Activated CD8-positive, alpha-beta memory T cell treated with anti-CD3 and anti-CD28 coated beads, Interleukin-2, amount 50 U/mL, for 48 hours (primary cell): Measurements from ENCODE around the gene BACH2.
"Not testable (repeated sequence)": the region's sequence is repeated elsewhere in the genome, so short reads cannot be mapped to it uniquely, and the experiment has no call there.

Experiments
- DNase-seq: peaks from one replicate; pipeline ENCODE4 v3.0.0-alpha.2; 2020

BACH2 gene

GRCh38 chr6:90149280-90149679 lies 147.4 kb downstream of the BACH2 start:
- no peak for DNase-seq

DNA sequence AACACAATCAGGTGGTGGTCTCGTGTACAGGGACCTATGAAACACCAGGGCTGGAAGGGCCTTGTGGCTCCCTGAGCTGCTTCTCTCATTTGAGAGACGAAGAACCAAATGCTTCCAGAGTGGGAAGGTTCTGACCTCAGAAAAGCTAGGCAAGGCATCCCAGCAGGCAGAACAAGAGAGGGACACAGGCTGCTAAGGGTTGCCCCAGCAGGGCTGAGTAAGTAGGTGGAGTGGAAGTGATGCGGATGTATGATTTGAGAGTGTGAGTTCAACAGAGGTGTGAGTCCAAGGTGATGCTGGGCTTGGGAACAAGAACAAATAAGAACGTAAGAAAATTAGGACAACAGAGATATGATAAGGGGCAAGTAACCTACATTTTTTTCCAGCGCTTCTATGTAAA lies 147.8 kb downstream of the BACH2 start:
- DNase-seq = no peak

- no peak for DNase-seq
These were observed 149.6 kb downstream of the BACH2 start for GRCh38 chr6:90146921-90147649.

- no peak for DNase-seq
These were observed 150.6 kb downstream of the BACH2 start for GRCh38 chr6:90146024-90146423.

- no peak for DNase-seq
These were observed 151.6 kb downstream of the BACH2 start for GRCh38 chr6:90144928-90145555.

DNA sequence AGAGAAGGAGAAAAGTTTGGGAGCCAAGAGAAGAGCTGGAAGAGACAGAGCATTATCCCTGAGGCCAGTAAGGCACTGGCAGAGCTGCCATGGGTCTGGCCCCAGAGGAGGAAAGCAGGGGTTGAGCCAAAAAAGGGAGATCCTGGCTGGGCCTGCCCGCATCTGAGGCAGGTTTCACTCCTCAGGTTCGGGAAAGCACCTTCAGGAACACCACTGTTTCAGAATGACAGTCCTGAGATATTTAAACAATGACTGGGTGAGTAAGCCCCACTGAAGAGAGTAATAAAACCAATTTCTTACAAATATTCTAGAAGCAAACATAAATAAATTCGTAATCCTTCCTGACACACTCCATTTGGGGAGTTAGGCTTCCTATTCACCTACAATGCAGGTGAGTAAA lies 152.2 kb downstream of the BACH2 start:
- peak; percentile 71 for DNase-seq

DNA sequence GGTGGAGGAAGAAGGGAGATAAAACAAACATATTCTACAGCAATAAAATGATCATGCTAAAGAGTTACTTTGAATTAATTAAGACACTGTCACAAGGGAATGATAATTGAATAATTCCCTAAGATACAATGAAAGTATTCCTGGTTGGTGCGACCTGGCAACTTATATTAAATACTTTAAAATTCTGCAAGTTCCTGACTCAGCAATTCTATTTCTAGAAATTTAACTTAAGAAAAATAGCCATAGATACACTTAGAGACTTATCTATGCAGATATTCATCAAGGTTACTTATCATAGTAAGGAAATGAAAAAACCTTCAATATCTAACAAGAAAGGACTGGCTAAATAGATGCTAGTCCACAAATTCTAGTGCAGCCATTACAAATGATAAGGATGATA lies 156.0 kb downstream of the BACH2 start:
- no peak for DNase-seq

- no peak for DNase-seq
These were observed 157.3 kb downstream of the BACH2 start for GRCh38 chr6:90139272-90139817.

DNA sequence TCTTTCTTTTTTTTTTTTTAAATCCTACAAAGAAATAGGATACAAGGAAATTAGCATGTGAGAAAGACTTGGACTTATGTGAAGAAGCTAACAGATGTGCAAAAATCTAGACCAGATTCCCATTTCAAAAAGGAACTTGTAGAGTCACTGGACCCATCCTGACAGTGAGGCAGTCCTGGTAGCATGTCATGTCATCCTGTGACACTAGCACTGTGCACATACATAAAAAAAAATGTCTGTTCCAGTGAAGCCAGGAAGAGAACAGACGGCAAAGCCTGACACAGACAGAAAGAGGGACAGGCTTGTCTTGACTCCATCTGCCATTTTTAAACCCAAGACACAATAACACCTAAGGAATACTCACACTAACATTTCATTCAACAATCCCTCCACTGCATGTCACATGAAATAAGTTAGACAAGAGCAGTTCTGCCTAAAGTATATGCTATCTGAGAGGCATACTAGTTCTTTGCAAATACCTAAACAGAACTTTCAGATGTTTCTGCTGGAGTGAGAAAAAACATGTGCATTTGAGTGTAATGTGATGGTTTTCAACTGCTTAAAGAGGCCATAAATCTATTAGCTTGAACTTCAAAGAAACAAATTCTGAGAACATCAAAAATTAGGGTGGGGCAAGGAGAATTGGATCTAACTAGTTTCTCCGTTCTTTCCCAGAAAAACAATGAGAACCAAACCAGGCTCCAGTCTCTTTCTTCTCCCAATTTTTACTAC lies 159.6 kb downstream of the BACH2 start:
- DNase-seq = no peak

DNA sequence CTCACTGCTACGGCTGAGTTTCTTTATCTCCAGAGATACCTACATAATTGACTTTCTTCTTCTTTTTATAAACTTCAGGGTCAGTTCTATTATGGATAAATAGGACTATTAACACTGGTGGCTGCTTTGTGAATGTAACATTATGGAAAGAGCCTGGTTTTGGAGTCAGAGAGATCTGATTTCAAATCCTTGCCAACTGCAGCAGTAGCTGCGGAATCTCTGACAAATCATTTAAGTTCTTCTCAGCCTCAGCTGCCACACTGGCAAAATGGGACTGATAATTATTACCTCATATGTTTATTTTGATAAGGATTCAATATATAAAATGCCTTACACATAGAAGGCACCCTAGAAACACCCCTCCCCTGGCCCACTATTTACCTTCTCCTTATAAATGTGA lies 160.5 kb downstream of the BACH2 start:
- DNase-seq = no peak

DNA sequence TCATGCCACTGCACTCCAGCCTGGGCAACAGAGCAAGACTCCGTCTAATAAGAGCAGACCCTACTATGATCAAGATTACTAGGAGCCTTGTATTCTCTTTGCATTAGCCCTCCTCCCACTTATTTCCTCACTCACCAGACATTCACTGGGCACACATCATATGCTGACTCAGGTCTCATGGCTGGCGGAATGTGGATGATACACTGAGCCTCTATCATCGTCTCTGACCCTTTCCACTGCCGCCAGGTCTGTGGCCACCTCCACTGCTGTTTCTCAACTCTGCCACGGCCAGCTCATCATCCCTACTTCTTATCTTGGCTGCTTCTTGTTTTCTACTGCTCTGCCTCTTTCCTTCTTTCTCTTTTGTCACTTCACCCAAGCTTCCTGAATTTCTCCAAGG lies 161.0 kb downstream of the BACH2 start:
- DNase-seq = no peak

DNA sequence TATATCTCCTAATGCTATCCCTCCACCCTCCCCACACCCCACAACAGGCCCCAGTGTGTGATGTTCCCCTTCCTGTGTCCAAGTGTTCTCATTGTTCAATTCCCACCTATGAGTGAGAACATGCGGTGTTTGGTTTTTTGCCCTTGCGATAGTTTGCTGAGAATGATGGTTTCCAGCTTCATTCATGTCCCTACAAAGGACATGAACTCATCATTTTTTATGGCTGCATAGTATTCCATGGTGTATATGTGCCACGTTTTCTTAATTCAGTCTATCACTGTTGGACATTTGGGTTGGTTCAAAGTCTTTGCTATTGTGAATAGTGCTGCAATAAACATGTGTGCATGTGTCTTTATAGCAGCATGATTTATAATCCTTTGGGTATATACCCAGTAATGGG lies 163.0 kb downstream of the BACH2 start:
- not testable (repeated sequence) for DNase-seq

DNA sequence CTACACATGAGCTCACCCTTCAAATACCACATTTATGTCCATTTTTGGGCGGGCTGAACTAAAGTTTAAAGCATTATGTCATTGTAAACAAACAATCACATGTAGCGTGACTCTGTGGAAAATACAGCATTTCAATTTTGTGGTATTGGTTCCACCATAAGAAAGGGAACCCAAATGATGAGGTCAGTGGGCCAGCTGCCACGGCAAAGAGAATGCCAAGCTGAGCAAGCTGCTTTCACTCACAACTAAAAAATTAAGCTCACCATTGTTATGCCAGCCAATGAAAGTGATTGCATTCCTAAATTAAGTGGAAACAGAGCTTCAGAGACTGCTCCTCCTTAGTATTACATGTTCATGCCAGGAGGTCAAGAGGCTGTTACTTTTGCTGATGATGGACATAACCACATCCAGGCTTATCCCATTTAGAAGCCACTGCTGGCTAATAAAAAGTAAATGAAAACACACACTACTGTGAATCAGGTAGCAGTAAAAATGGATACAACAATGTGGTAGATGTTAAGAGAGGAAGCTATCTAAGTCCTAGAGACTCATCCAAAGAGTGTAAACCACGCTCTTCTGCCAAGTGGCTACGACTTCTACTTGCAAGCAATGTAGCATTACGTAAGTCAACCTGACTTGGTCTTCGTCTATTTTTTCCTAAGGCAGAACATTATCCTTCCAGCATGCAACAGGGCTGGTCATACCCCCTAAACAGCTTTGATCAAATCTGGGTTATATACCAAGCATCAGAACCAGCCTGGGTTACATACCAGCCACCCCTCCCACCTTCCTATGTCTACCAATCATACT lies 164.8 kb downstream of the BACH2 start:
- DNase-seq = no peak

DNA sequence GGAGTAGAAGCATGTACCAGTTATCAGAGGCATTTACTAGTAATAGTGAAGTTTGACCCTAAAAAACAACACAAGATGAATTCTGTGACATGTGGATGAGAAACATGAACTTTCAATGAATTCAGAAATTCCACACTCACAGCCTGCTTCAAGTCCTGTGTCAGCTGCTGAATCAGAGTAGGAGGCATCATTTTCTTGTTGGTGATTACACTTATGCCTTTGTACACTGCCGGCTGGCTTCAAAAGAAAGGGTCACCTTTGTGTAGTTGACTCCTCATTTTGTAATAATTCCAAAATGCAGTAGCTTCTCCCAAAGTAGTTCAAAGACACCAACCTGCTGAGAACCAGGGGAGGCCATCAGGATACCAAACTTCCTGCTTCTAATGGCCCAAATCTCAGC lies 165.5 kb downstream of the BACH2 start:
- DNase-seq = no peak

DNA sequence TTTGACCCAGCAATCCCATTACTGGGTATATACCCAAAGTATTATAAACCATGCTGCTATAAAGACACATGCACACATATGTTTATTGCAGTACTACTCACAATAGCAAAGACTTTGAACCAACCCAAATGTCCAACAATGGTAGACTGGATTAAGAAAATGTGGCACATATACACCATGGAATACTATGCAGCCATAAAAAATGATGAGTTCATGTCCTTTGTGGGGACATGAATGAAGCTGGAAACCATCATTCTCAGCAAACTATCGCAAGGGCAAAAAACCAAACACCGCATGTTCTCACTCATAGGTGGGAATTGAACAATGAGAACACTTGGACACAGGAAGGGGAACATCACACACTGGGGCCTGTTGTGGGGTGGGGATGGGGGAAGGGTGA lies 168.0 kb downstream of the BACH2 start:
- DNase-seq = not testable (repeated sequence)

DNA sequence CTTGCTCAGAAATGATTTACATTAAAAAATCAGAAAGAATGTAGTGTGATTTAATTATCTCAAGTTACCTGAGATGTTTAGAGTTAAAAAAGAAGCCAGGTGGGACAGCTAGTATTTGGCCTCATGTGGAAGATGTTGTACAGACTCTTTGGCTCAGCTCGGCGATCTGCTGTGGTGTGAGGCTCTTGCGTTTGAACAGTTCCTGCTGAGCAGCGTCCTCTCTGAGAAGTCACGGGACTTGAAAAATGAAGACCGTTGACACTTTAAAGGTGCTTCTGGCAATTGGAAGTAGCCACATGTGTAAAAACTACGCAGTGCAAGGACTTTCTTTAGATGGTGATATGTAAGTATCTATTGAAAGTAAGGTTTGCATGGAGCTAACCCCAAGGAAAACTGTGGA lies 169.0 kb downstream of the BACH2 start:
- DNase-seq = no peak

DNA sequence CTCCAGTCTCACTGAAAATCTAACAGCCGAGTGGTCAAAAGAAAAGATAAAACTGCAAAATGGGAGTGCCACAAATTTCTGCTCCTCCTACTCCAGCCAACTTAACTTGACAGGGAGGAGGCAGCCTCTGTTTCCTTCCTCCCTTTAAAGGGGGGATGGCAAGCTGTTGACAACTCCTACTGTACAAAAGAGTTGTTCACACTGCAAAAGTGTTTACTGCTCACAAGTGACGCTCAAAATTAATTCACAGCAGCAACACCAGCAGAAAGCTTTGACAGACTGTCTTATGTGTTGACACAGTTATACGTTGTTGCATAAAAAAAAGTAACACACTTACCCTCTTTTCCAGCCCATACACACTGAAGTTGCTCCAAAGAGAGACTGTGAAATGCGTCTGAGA lies 169.8 kb downstream of the BACH2 start:
- no peak for DNase-seq

GRCh38 chr6:90126181-90126580 lies 170.5 kb downstream of the BACH2 start:
- DNase-seq = no peak

DNA sequence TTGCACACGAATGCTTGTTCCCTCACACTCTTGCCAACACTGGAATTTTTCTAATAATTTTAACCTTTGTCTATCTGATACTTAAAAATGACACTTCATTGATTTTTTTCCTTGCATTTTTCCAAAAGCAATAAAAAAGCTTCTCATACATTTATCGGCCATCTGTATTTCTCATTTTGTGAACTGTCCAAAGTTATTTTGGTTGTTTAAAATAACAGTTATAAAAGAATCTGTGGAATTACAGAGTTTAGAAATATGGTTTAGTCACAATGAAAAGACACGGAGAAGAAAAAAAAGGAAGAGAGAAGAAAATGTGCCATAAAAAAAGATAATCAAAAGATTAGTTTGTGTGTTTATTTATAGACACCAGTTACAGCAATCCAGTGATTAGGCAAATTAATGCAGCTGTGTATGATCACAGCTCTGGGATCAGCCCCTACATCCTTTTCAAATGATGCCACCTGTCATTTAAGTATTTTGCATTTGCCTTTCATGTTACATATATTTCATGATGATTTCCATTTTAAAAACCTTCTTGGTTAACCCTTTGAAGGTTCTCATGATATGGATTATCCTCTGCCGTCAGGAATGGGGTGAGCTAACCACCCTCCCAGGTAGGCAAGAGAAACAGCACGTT lies 171.7 kb downstream of the BACH2 start:
- DNase-seq = no peak

DNA sequence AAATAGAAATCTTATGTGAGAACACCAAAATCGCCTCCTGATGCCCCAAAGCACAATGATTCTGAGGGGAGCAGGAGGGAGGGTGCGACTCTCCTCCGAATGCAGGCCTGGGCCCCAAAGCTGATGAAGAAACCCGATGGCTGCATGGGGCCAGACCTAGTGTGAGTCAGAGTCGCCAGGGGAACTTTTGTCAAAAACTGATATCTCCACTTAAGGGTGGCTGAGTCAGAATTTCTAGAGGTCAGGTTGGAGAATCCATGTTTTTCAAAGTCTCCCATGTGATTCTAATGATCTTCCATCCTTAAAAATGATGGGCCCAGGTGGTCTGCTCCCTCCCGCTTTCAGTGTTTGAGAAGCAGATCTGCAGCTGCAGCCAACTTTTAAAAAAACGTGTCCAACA lies 172.8 kb downstream of the BACH2 start:
- DNase-seq = no peak

- DNase-seq = no peak
These were observed 174.7 kb downstream of the BACH2 start for GRCh38 chr6:90121982-90122381.

DNA sequence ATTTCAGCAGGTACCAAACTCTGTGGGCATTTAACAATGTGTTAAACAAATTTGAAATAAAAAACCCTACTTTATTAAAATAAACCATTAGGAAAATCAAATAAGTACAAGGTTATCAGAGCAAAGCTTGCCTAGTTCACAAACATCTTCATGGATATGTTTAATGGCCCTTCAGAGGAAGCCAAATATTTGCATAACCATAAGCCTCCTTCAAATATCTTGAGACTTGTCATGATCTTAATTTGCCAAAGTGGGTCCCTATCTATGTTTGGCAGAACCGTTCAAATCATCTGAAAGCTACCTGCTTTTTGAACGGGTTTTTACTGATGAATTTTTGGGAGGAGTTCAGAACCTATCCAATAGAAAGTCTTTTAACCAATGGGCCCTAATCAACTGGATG lies 176.3 kb downstream of the BACH2 start:
- DNase-seq = no peak

GRCh38 chr6:90119618-90120017 lies 177.0 kb downstream of the BACH2 start:
- DNase-seq = no peak
